DMS53 (cell line): Measurements from ENCODE around the gene VSIG10.
"Not testable (repeated sequence)": the region's sequence is repeated elsewhere in the genome, so short reads cannot be mapped to it uniquely, and the experiment has no call there.

Source experiments
- DNase-seq: peaks from one replicate; lab custom pipeline; 2025; lab: John Stamatoyannopoulos, UW

VSIG10 gene

GRCh38 chr12:118103601-118104382, at the start of gene VSIG10:
Gene VSIG10, minus strand, starts transcription at chr12:118104011. Its CDS starts 340 bp downstream, at chr12:118103671.
- DNase-seq, result peak; percentile 95

- no peak for DNase-seq
Measured at GRCh38 chr12:118151755-118152154, 47.9 kb upstream of the VSIG10 start.

- DNase-seq, result no peak
Measured at GRCh38 chr12:118150625-118151024, 46.8 kb upstream of the VSIG10 start.

GRCh38 chr12:118148287-118148686, 44.5 kb upstream of the VSIG10 start:
- no peak for DNase-seq

- no peak for DNase-seq
Measured at GRCh38 chr12:118145798-118146156, 42.0 kb upstream of the VSIG10 start.

- DNase-seq, result no peak
Measured at GRCh38 chr12:118145113-118145797, 41.4 kb upstream of the VSIG10 start.

GRCh38 chr12:118144499-118144898, 40.7 kb upstream of the VSIG10 start:
- no peak for DNase-seq

GRCh38 chr12:118140825-118141224, 37.0 kb upstream of the VSIG10 start:
- no peak for DNase-seq

- DNase-seq, result no peak
Measured at GRCh38 chr12:118137148-118137678, 33.4 kb upstream of the VSIG10 start.

- peak; percentile 66 for DNase-seq
Measured at GRCh38 chr12:118136559-118137003, 32.8 kb upstream of the VSIG10 start.

GRCh38 chr12:118135788-118136558, 32.2 kb upstream of the VSIG10 start, which contains the start of gene PEBP1:
Gene PEBP1, plus strand, starts transcription at chr12:118136124. Its CDS starts 86 bp downstream, at chr12:118136210.
- DNase-seq, result peak; percentile 98

- DNase-seq, result not testable (repeated sequence)
Measured at GRCh38 chr12:118129436-118129835, 25.6 kb upstream of the VSIG10 start.

GRCh38 chr12:118127867-118128266, 24.1 kb upstream of the VSIG10 start:
- DNase-seq, result no peak

- no peak for DNase-seq
Measured at GRCh38 chr12:118126119-118126757, 22.4 kb upstream of the VSIG10 start.

GRCh38 chr12:118125743-118126118, 21.9 kb upstream of the VSIG10 start:
- DNase-seq, result no peak

GRCh38 chr12:118124333-118124874, 20.6 kb upstream of the VSIG10 start:
- DNase-seq, result no peak

GRCh38 chr12:118122264-118122663, 18.5 kb upstream of the VSIG10 start:
- no peak for DNase-seq

- DNase-seq, result peak; percentile 93
Measured at GRCh38 chr12:118120579-118121363, 17.0 kb upstream of the VSIG10 start.

- no peak for DNase-seq
Measured at GRCh38 chr12:118119449-118119879, 15.7 kb upstream of the VSIG10 start.

GRCh38 chr12:118109088-118109487, 5.3 kb upstream of the VSIG10 start:
- DNase-seq, result no peak

GRCh38 chr12:118107694-118108093, 3.9 kb upstream of the VSIG10 start:
- DNase-seq, result no peak
